HG03159 (cell line): Measurements from ENCODE around the gene INPP4A.

Experiments used
- ATAC-seq: cut with Tn5 transposase; IDR thresholded peaks from one replicate; pipeline ENCODE4 v1.9.1; 2021; ENCODE audit warnings: mild to moderate bottlenecking, moderate library complexity; ENCODE audit not compliant: unreplicated experiment

INPP4A gene

GRCh38 chr2:98489971-98490962, 45.6 kb downstream of the INPP4A start:
- no peak for ATAC-seq

- ATAC-seq, result no peak
Measured at GRCh38 chr2:98492441-98492840, 47.8 kb downstream of the INPP4A start.

- no peak for ATAC-seq
Measured at GRCh38 chr2:98494699-98495098, 50.0 kb downstream of the INPP4A start.

- no peak for ATAC-seq
Measured at GRCh38 chr2:98496750-98497493, 52.3 kb downstream of the INPP4A start.

GRCh38 chr2:98498703-98499440, 54.2 kb downstream of the INPP4A start:
- ATAC-seq, result no peak

GRCh38 chr2:98500561-98500960, 55.9 kb downstream of the INPP4A start:
- ATAC-seq, result no peak

DNA sequence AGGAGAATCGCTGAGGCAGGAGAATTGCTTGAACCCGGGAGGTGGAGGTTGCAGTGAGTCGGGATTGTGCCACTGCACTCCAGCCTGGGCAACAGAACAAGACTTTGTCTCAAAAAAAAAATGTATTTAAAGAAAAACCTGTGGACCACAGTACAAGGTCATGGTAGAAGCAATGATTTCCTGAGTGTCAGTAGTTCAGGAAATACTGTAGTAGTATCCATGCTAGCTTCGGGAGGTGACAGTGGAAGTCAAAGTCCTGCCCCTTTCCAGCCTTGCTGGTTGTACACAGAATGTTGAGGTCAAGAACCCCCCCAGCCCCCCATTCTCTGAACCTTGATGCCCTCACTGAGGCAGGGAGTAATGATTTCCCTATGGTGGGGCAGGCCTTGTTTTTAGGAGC, 56.6 kb downstream of the INPP4A start:
- no peak for ATAC-seq

GRCh38 chr2:98501876-98502275, 57.2 kb downstream of the INPP4A start:
- ATAC-seq, result no peak

DNA sequence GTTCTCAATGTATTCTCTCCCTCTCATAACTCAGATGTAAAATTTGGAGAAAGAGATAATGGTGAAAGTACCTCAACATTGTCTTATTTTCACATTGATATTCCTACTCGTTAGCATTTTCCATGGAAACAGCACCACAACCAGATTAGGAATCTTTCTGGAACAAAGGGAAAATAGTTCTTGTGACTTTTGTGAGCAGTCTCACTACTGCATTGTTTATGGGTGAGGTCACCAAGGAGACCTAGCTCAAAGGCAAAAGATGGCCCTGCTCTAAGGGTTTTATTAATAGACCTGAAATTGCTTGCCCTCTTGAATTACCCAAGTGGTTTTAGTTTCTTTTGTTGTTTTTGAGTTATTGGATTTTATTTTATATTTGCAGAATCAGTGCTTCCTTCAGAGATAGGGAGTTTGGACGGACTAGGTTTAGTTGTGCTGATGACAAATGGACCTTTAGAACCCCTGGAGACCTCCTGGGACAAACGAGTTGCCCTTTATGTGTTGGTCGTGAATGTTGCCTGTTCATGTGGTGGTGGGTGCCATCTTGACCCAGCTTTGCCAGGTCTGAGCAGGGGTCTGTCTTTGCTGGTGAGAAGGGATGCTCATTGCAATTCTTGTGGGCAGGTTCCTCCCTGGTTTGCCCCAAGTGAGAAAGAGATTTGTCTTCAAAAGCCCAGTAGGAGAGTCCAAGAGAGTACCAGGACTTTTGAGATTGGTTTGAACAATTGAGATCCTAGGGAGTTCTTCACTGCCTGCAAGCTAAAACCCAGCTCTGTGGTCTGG, 58.1 kb downstream of the INPP4A start:
- no peak for ATAC-seq

GRCh38 chr2:98503481-98504105, 58.9 kb downstream of the INPP4A start:
- ATAC-seq, result no peak

- ATAC-seq, result no peak
Measured at GRCh38 chr2:98504381-98505109, 59.9 kb downstream of the INPP4A start.

- ATAC-seq, result no peak
Measured at GRCh38 chr2:98505311-98505808, 60.7 kb downstream of the INPP4A start.

DNA sequence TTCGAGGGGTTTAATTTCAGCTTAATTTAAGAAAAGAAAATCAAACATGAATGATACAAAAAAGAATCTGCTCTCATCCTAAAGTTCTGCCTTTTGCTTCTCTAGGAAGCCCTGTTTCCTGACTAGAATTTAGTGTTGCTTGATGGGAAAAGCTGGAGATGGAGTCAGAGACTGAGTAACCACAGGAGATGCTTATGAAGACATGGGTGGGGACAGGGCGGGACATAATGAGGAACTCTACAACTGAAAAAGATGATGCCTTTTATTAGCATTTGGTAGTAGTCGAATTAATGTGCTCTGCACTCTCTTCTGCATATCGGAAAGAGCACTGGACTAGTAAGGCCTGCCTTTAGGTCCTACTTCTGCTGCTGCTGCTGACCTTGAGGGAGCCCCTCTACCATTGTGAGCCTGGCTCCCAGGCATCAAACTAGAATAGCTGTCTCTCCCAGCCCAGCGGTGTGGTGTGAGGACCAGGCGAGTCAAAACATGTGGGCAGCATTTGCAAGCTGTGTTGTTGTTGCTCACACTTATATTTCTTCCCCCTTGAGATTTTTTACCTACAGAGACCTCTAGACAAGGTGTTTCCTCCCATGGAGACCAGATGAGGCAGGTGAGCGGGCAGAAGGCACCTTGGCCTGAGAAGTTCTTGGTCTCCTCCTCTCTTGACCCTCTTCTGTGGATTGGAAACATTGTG, 61.5 kb downstream of the INPP4A start:
- no peak for ATAC-seq

- ATAC-seq, result no peak
Measured at GRCh38 chr2:98506881-98507280, 62.2 kb downstream of the INPP4A start.

GRCh38 chr2:98507461-98507860, 62.8 kb downstream of the INPP4A start:
- no peak for ATAC-seq

- ATAC-seq, result no peak
Measured at GRCh38 chr2:98507891-98508708, 63.4 kb downstream of the INPP4A start.

GRCh38 chr2:98508709-98509066, 64.0 kb downstream of the INPP4A start:
- no peak for ATAC-seq
